HL-60/S4 treated with retinoic acid at 250 ng/mL for 4 days and 3 days (cell line): ENCODE results near the gene EPHA1.
"Not testable (repeated sequence)": the region's sequence is repeated elsewhere in the genome, so short reads cannot be mapped to it uniquely, and the experiment has no call there.

Experiments
- in situ Hi-C: fragments of 300-500 bp; cut with MboI; formaldehyde crosslinking; loops from 2 replicates; pipeline ENCODE4 v1.7.0; 2022; ENCODE audit warnings: low sequenced_read_pairs

The EPHA1 gene

GRCh38 chr7:143431109-143431508, 22.5 kb upstream of the EPHA1 start:
- in situ Hi-C loops: no loop called here

- in situ Hi-C loops: no loop called here
These were observed 21.4 kb upstream of the EPHA1 start for GRCh38 chr7:143429770-143430698.

- in situ Hi-C loops: no loop called here
These were observed 18.0 kb upstream of the EPHA1 start for GRCh38 chr7:143426479-143427142.

GRCh38 chr7:143424476-143424875, 15.8 kb upstream of the EPHA1 start:
- in situ Hi-C loops: not testable (repeated sequence)

- in situ Hi-C loops: no loop called here
These were observed 13.4 kb upstream of the EPHA1 start for GRCh38 chr7:143422033-143422432.

GRCh38 chr7:143420624-143421023, 12.0 kb upstream of the EPHA1 start:
- in situ Hi-C loops: not testable (repeated sequence)

- in situ Hi-C loops: no loop called here
These were observed 11.2 kb upstream of the EPHA1 start for GRCh38 chr7:143419880-143420279.

GRCh38 chr7:143418681-143419458, 10.2 kb upstream of the EPHA1 start:
- in situ Hi-C loops: no loop called here

GRCh38 chr7:143417734-143418383, 9.2 kb upstream of the EPHA1 start:
- in situ Hi-C loops: no loop called here

- in situ Hi-C loops: no loop called here
These were observed 8.0 kb upstream of the EPHA1 start for GRCh38 chr7:143416565-143417149.

- in situ Hi-C loops: no loop called here
These were observed 7.2 kb upstream of the EPHA1 start for GRCh38 chr7:143415742-143416397.

GRCh38 chr7:143415209-143415608, 6.6 kb upstream of the EPHA1 start:
- in situ Hi-C loops: not testable (repeated sequence)

- in situ Hi-C loops: no loop called here
These were observed 4.5 kb upstream of the EPHA1 start for GRCh38 chr7:143413123-143413522.

GRCh38 chr7:143411976-143412708, 3.5 kb upstream of the EPHA1 start:
- in situ Hi-C loops: no loop called here

GRCh38 chr7:143410521-143411004, 1.9 kb upstream of the EPHA1 start:
- in situ Hi-C loops: no loop called here

GRCh38 chr7:143408252-143408685, 387 bp downstream of the EPHA1 start:
- in situ Hi-C loops: no loop called here

- in situ Hi-C loops: no loop called here
These were observed 1.1 kb downstream of the EPHA1 start for GRCh38 chr7:143407287-143408251.

- in situ Hi-C loops: no loop called here
These were observed 2.7 kb downstream of the EPHA1 start for GRCh38 chr7:143406002-143406357.
